HG02970 (cell line): ENCODE measurements around the gene ZEB1.
"Not testable (repeated sequence)": the region's sequence is repeated elsewhere in the genome, so short reads cannot be mapped to it uniquely, and the experiment has no call there.

Experiments used
- ATAC-seq: cut with Tn5 transposase; IDR thresholded peaks from one replicate; pipeline ENCODE4 v1.9.1; 2021; ENCODE audit warnings: mild to moderate bottlenecking, moderate library complexity, moderate number of reproducible peaks; ENCODE audit not compliant: unreplicated experiment, low FRiP score

The ZEB1 gene

GRCh38 chr10:31568252-31568861 is 249.3 kb downstream of the ZEB1 start:
- ATAC-seq = not testable (repeated sequence)

GRCh38 chr10:31574577-31574976 is 255.6 kb downstream of the ZEB1 start:
- no peak for ATAC-seq

GRCh38 chr10:31578181-31578852 is 259.3 kb downstream of the ZEB1 start:
- no peak for ATAC-seq

- no peak for ATAC-seq
Observed at GRCh38 chr10:31578951-31579350, 259.9 kb downstream of the ZEB1 start.
